Naive B cell (primary cell): Measurements from ENCODE around the gene ZNF346. TPM values are rescaled to one million over a fixed set of nuclear protein-coding genes. Genes with fewer than 3 reads are reported as not detected.
"Not testable (repeated sequence)": the region's sequence is repeated elsewhere in the genome, so short reads cannot be mapped to it uniquely, and the experiment has no call there.

Source experiments
- ATAC-seq, 2 donors: fragments of 150-1000 bp; cut with Tn5 transposase; 2 replicates each; pipeline ENCODE4 v1.10.0; 2021; ENCODE audit warnings: low read depth in 2 of 2, mild to moderate bottlenecking in 2 of 2, moderate library complexity in 2 of 2
- DNase-seq: peaks from one replicate; pipeline ENCODE4 v3.0.0; 2022
- H3K27ac Mint-ChIP-seq, 6 donors: one replicate each; pipeline ENCODE4 v1.8.0; 2020 to 2022; ENCODE audit warnings: mild to moderate bottlenecking in 6 of 6, mixed read lengths in 6 of 6, moderate library complexity in 5 of 6, inconsistent platforms in 2 of 6
- H3K27me3 Mint-ChIP-seq, 3 donors: one replicate each; pipeline ENCODE4 v1.8.0; 2021 to 2022; ENCODE audit warnings: mixed read lengths in 3 of 3, mild to moderate bottlenecking in 1 of 3
- H3K36me3 Mint-ChIP-seq, 2 donors: one replicate each; pipeline ENCODE4 v1.8.0; 2020 to 2022; ENCODE audit warnings: mixed read lengths in 2 of 2, inconsistent platforms in 1 of 2, mild to moderate bottlenecking in 1 of 2
- H3K4me1 Mint-ChIP-seq, 3 donors: one replicate each; pipeline ENCODE4 v1.8.0; 2020 to 2022; ENCODE audit warnings: mixed read lengths in 3 of 3, inconsistent platforms in 1 of 3, mild to moderate bottlenecking in 1 of 3, moderate library complexity in 1 of 3
- H3K4me3 Mint-ChIP-seq, 8 donors: one replicate each; pipeline ENCODE4 v1.8.0; 2020 to 2022; ENCODE audit warnings: mild to moderate bottlenecking in 8 of 8, mixed read lengths in 8 of 8, moderate library complexity in 8 of 8, inconsistent platforms in 2 of 8
- H3K9me3 Mint-ChIP-seq, 7 donors: one replicate each; pipeline ENCODE4 v1.8.0; 2020 to 2022; ENCODE audit warnings: mixed read lengths in 7 of 7, mild to moderate bottlenecking in 5 of 7, inconsistent platforms in 2 of 7, moderate library complexity in 1 of 7
- polyA plus RNA-seq, 6 donors: library from polyadenylated mRNA; unstranded; fragments of 300-500 nt; fragmentation: Illumina TruSeq; gene quantifications; one replicate each; pipeline ENCODE4 v1.2.3, GENCODE V29; 2021; ENCODE audit warnings: low read depth in 6 of 6

Gene ZNF346
- polyA plus RNA-seq, 6 donors from 2014 or later, result 12.3 to 23.2 (median 16.5) TPM

- Mint-ChIP-seq H3K36me3 (no peaks in the 10 kb centered on the region), H3K9me3 (no peaks in the 10 kb centered on the region), H3K4me3 (peak overlapping the region; percentile 1 to 88 (median 41)), H3K27me3 (no peaks in the 10 kb centered on the region), H3K27ac (peak overlapping the region; percentile 39 to 97 (median 85)), H3K4me1 (peaks cover 42 to 86% (median 68%) of the 10 kb centered on the region in 3 donors)
- DNase-seq (peak; percentile 12), ATAC-seq (no peak)
These were observed 26.4 kb upstream of the ZNF346 start for GRCh38 chr5:176995896-176996767.

- H3K4me1 Mint-ChIP-seq, result peaks cover 41 to 86% (median 74%) of the 10 kb centered on the region in 3 donors
- H3K27me3 Mint-ChIP-seq, result no peaks in the 10 kb centered on the region
- H3K36me3 Mint-ChIP-seq, result no peaks in the 10 kb centered on the region
- peak overlapping the region in 5 of 6 donors; percentile 39 to 96 (median 86) for H3K27ac Mint-ChIP-seq
- H3K4me3 Mint-ChIP-seq, result peak overlapping the region in 5 of 8 donors; percentile 21 to 68 (median 61)
- H3K9me3 Mint-ChIP-seq, result no peaks in the 10 kb centered on the region
- DNase-seq (no peak), ATAC-seq (no peak)
These were observed 25.7 kb upstream of the ZNF346 start for GRCh38 chr5:176996780-176997179.

DNA sequence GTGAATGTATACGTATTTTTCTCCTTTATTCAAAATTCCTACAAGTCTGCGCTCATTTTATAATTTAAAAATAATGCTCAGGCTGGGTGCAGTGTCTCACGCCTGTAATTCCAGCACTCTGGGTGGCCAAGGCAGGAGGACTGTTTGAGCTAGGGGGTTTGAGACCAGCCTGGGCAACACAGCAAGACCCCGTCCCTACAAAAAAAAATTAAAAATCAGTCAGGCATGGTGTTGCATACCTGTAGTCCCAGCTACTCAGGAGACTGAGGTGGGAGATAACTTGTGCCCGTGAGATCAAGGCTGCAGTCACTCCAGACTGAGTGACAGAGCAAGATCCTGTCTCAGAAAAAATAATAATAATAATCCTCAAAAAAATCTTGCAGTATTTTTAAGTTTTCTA, 23.7 kb upstream of the ZNF346 start:
- ATAC-seq, result no peak
- Mint-ChIP-seq H3K27me3 (no peaks in the 10 kb centered on the region), H3K27ac (no peak overlapping the region), H3K36me3 (no peaks in the 10 kb centered on the region), H3K9me3 (no peaks in the 10 kb centered on the region), H3K4me3 (peak overlapping the region in 1 of 8 donors; percentile 12), H3K4me1 (peaks cover 46 to 76% (median 69%) of the 10 kb centered on the region in 3 donors)
- no peak for DNase-seq

GRCh38 chr5:176999526-176999925, 23.0 kb upstream of the ZNF346 start:
- H3K4me1 Mint-ChIP-seq, result peaks cover 41 to 76% (median 69%) of the 10 kb centered on the region in 3 donors
- H3K27me3 Mint-ChIP-seq, H3K4me3 Mint-ChIP-seq, H3K9me3 Mint-ChIP-seq, H3K36me3 Mint-ChIP-seq, DNase-seq, ATAC-seq: not testable (repeated sequence)
- H3K27ac Mint-ChIP-seq, result peak overlapping the region in 1 of 6 donors; percentile 72

- no peak for ATAC-seq
- H3K27me3 Mint-ChIP-seq, result no peaks in the 10 kb centered on the region
These were observed 18.8 kb upstream of the ZNF346 start for GRCh38 chr5:177003649-177004048.

GRCh38 chr5:177004961-177005360, 17.5 kb upstream of the ZNF346 start:
- no peaks in the 10 kb centered on the region for H3K36me3 Mint-ChIP-seq
- DNase-seq (no peak), ATAC-seq (no peak)
- no peaks in the 10 kb centered on the region for H3K27me3 Mint-ChIP-seq
- H3K27ac Mint-ChIP-seq, result peak overlapping the region in 2 of 6 donors; percentile 58 to 62
- peaks cover 20 to 48% (median 37%) of the 10 kb centered on the region in 3 donors for H3K4me1 Mint-ChIP-seq
- H3K4me3 Mint-ChIP-seq, result peak overlapping the region; percentile 91 to 97 (median 96)
- peaks cover 0 to 5% (median 4%) of the 10 kb centered on the region in 7 donors for H3K9me3 Mint-ChIP-seq

More at GRCh38 chr5:177003649-177004048, 18.8 kb upstream of the ZNF346 start:
- peak overlapping the region in 2 of 6 donors; percentile 24 to 70 for H3K27ac Mint-ChIP-seq
- H3K9me3 Mint-ChIP-seq, result peaks cover 0 to 5% (median 4%) of the 10 kb centered on the region in 7 donors
- no peak for DNase-seq
- peak overlapping the region in 4 of 8 donors; percentile 23 to 82 (median 29) for H3K4me3 Mint-ChIP-seq
- H3K36me3 Mint-ChIP-seq, result no peaks in the 10 kb centered on the region
- peaks cover 24 to 58% (median 45%) of the 10 kb centered on the region in 3 donors for H3K4me1 Mint-ChIP-seq

DNA sequence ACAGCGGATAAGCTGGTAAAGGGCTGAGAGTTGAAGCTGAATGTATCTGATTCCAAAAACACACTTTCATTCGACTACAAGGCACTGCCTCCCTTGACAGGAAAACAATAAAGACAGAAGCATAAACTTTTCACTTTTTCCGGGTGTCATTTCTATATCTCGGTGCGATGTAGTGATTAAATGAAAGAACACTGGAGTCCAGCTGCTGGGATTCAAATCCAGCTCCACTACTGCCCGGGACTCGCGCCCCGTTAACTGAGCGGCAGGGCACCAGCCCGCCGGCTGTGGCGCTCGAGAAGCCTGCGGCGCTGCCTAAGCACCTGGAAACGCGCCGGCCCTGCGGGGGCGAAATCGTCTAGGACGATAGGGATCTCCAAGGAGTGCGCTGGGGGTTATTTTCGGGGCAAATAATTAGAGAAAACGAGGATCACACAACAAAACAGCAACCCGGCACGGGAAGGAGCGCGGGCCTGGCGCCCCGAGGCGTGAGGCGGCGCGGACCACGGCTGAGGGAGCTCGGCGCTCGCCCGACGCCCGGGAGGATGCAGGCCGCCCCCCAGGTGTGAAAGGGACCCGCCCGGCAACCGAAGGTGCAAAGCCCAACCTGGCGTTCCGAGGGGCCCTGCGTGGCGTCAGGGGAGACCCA, 16.8 kb upstream of the ZNF346 start:
- Mint-ChIP-seq H3K27me3 (no peaks in the 10 kb centered on the region), H3K9me3 (peaks cover 0 to 5% (median 4%) of the 10 kb centered on the region in 7 donors), H3K27ac (peak overlapping the region; percentile 58 to 98 (median 93)), H3K4me3 (peak overlapping the region; percentile 91 to 97 (median 96)), H3K36me3 (no peaks in the 10 kb centered on the region), H3K4me1 (peaks cover 20 to 41% (median 31%) of the 10 kb centered on the region in 3 donors)
- peak; percentile 61 for DNase-seq
- ATAC-seq, result peak; percentile 69 to 72

GRCh38 chr5:177006265-177006972, 16.1 kb upstream of the ZNF346 start, which contains the start of gene UIMC1:
UIMC1 (minus strand) TSS chr5:177006779; CDS start chr5:176982615, 24,164 bp downstream.
- H3K27ac Mint-ChIP-seq, result peak within 1 kb of the TSS; percentile 89 to 98 (median 94)
- H3K9me3 Mint-ChIP-seq, result peaks cover 0 to 5% (median 4%) of the 10 kb centered on the region in 7 donors
- DNase-seq, result peak; percentile 88
- peaks cover 14 to 39% (median 24%) of the 10 kb centered on the region in 3 donors for H3K4me1 Mint-ChIP-seq
- ATAC-seq, result peak; percentile 73 to 75
- no peaks in the 10 kb centered on the region for H3K36me3 Mint-ChIP-seq
- H3K27me3 Mint-ChIP-seq, result no peaks in the 10 kb centered on the region
- peak within 1 kb of the TSS; percentile 91 to 97 (median 96) for H3K4me3 Mint-ChIP-seq

DNA sequence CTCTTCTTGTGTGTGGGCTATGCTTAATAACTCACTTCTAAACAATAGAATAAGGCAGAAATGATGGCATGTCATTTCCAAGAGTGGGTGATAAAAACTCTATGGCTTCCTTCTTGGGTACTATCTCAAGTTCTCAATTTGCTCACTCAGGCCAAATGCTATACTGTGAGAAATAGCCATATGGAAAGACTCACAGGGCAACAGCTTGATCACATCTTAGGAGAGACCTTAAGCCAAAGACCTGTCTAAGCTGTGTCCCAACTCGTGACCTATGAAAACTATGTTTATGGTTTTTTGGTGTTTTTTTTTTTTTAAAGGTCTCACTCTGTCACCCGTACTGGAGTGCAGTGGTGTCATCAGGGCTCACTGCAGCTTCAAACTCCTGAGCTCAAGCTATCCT, 13.8 kb upstream of the ZNF346 start:
- peaks cover 0 to 5% (median 4%) of the 10 kb centered on the region in 7 donors for H3K9me3 Mint-ChIP-seq
- no peak for DNase-seq
- H3K27me3 Mint-ChIP-seq, result no peaks in the 10 kb centered on the region
- no peaks in the 10 kb centered on the region for H3K36me3 Mint-ChIP-seq
- peak overlapping the region in 1 of 6 donors; percentile 64 for H3K27ac Mint-ChIP-seq
- no peak for ATAC-seq
- peak overlapping the region in 2 of 8 donors; percentile 81 to 91 for H3K4me3 Mint-ChIP-seq
- H3K4me1 Mint-ChIP-seq, result peaks cover 10 to 29% (median 15%) of the 10 kb centered on the region in 3 donors

GRCh38 chr5:177010153-177010552, 12.3 kb upstream of the ZNF346 start:
- H3K4me1 Mint-ChIP-seq, result peaks cover 7 to 14% (median 10%) of the 10 kb centered on the region in 3 donors
- H3K36me3 Mint-ChIP-seq, result no peaks in the 10 kb centered on the region
- no peak overlapping the region for H3K27ac Mint-ChIP-seq
- ATAC-seq, result no peak
- peaks cover 0 to 5% (median 4%) of the 10 kb centered on the region in 7 donors for H3K9me3 Mint-ChIP-seq
- no peaks in the 10 kb centered on the region for H3K27me3 Mint-ChIP-seq
- H3K4me3 Mint-ChIP-seq, result peak overlapping the region in 1 of 8 donors; percentile 54
- DNase-seq, result no peak

GRCh38 chr5:177015156-177015555, 7.3 kb upstream of the ZNF346 start:
- H3K27ac Mint-ChIP-seq, result peak overlapping the region in 1 of 6 donors; percentile 32
- no peaks in the 10 kb centered on the region for H3K36me3 Mint-ChIP-seq
- ATAC-seq (no peak), DNase-seq (no peak)
- H3K4me1 Mint-ChIP-seq, result peaks cover 0 to 2% (median 0%) of the 10 kb centered on the region in 3 donors
- H3K9me3 Mint-ChIP-seq, result no peaks in the 10 kb centered on the region
- H3K4me3 Mint-ChIP-seq, result peak overlapping the region in 1 of 8 donors; percentile 54
- H3K27me3 Mint-ChIP-seq, result no peaks in the 10 kb centered on the region

DNA sequence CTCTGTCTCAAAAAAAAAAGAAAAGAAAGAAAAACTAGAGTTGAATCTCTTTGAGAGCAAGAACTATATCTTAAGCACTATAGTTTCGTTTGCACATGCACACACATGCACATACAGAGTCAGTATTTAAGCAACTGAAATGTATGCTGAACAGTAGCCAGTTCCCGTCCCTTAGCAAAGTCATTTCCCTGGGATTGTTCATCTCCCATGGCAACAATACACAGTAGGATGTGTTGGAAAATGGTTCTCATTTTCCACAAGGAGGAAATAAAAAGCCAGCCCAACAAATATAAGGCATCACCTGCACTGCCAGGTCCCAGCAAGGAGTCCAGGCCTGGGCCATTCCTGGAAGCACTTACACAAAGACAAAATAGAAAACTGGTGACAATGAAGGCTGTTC, 4.2 kb upstream of the ZNF346 start:
- Mint-ChIP-seq H3K27me3 (no peaks in the 10 kb centered on the region), H3K4me3 (no peak overlapping the region), H3K36me3 (no peaks in the 10 kb centered on the region), H3K27ac (no peak overlapping the region), H3K9me3 (no peaks in the 10 kb centered on the region), H3K4me1 (peaks cover 17 to 21% (median 20%) of the 10 kb centered on the region in 3 donors)
- ATAC-seq (no peak), DNase-seq (no peak)

- peaks cover 29 to 36% (median 34%) of the 10 kb centered on the region in 3 donors for H3K4me1 Mint-ChIP-seq
These were observed 2.5 kb upstream of the ZNF346 start for GRCh38 chr5:177020033-177020432.

More at GRCh38 chr5:177020033-177020432, 2.5 kb upstream of the ZNF346 start:
- ATAC-seq (no peak), DNase-seq (no peak)
- no peaks in the 10 kb centered on the region for H3K9me3 Mint-ChIP-seq
- peak overlapping the region in 1 of 6 donors; percentile 40 for H3K27ac Mint-ChIP-seq
- H3K27me3 Mint-ChIP-seq, result no peaks in the 10 kb centered on the region
- H3K36me3 Mint-ChIP-seq, result no peaks in the 10 kb centered on the region
- peak overlapping the region in 2 of 8 donors; percentile 1 to 59 for H3K4me3 Mint-ChIP-seq
